Measurements from ENCODE around the gene HCRTR1. TPM values are rescaled to one million over a fixed set of nuclear protein-coding genes. Genes with fewer than 3 reads are reported as not detected.

Gene HCRTR1
- total RNA-seq, 2 experiments from 2014 or later, result not detected

Other genes with a start within 250 kb of the HCRTR1 start
- gene FABP3, start 244.6 kb upstream of the HCRTR1 start, total RNA-seq, result not detected
- under 1 TPM in 1 of 2 experiments, not detected in 1; 0.13 TPM for gene SERINC2, start 204.5 kb upstream of the HCRTR1 start, total RNA-seq
- not detected for gene TINAGL1, start 41.2 kb upstream of the HCRTR1 start, total RNA-seq
- 10 to 100 TPM; 55.2 to 58.0 TPM for gene PEF1, start 27.2 kb downstream of the HCRTR1 start, total RNA-seq
- gene COL16A1, start 86.3 kb downstream of the HCRTR1 start, total RNA-seq, result not detected
- gene ADGRB2, start 146.7 kb downstream of the HCRTR1 start, total RNA-seq, result under 1 TPM; 0.05 to 0.37 TPM
- not detected for gene SPOCD1, start 198.3 kb downstream of the HCRTR1 start, total RNA-seq